ENCODE measurements around the gene RALGAPB. TPM values are rescaled to one million over a fixed set of nuclear protein-coding genes. Genes with fewer than 3 reads are reported as not detected.

The RALGAPB gene
- total and polyA plus RNA-seq, 2 of the 13 experiments (the other 11 are each of a cell fraction or from before 2014, with no cell fraction given): 17.6 to 30.6 TPM

DNA sequence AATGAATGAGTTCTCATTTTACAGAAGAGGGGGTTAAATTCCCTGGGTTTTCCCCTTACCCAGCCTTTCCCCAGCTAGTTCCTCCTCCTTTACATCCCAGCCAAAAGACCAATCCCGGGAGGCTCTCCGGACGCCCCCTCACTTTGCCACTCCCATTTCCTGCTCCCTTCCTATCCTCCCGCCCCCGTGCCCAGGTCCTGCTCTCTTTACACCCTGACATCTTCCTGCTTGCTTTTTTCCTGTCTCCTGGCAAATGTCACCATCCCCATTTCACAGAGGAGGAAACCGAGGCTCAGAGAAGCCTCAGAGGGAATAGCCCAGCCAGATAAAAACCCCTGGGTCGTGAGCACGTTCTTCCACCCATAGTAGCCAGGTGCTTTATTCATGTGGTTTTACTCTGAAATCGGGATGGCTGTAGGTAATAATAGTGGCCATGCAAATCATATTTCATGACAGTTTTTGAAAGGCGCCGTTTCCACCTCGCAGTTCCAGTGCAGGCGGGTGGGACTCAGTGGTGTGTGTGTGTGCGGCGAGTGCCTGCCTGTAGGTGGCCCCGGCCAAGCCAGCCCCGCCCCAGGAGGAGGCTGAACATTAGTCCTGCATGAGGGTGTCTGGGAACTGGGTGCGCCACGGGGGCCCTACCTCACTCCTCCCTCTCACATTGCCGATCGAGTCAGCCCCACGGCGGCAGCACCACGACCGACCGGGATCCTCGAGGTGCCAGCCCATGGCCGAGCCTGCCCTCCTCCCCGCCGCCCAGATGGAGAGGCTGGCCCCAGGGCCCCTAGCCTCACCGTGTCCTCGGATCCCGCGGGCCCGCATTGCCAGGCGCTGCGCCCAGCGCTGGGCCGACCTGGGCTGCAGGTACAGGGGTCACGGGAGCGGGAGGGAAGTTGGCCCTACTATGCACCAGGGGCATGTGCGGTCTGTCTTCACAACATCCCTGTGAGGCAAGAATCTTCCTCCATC, 128.9 kb downstream of the RALGAPB start, which contains the start of gene ARHGAP40 (continued):
- TF ChIP-seq, protein P1, sequence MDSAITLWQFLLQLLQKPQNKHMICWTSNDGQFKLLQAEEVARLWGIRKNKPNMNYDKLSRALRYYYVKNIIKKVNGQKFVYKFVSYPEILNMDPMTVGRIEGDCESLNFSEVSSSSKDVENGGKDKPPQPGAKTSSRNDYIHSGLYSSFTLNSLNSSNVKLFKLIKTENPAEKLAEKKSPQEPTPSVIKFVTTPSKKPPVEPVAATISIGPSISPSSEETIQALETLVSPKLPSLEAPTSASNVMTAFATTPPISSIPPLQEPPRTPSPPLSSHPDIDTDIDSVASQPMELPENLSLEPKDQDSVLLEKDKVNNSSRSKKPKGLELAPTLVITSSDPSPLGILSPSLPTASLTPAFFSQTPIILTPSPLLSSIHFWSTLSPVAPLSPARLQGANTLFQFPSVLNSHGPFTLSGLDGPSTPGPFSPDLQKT (CRISPR knock-in tag; IDR thresholded peaks at IDR 0.05; ENCODE audit: borderline replicate concordance): peak; percentile 71; the same call in 1 of the 2 replicates
- TF ChIP-seq RFX1 (IDR thresholded peaks at IDR 0.05): no peak
- TF ChIP-seq, protein P2, sequence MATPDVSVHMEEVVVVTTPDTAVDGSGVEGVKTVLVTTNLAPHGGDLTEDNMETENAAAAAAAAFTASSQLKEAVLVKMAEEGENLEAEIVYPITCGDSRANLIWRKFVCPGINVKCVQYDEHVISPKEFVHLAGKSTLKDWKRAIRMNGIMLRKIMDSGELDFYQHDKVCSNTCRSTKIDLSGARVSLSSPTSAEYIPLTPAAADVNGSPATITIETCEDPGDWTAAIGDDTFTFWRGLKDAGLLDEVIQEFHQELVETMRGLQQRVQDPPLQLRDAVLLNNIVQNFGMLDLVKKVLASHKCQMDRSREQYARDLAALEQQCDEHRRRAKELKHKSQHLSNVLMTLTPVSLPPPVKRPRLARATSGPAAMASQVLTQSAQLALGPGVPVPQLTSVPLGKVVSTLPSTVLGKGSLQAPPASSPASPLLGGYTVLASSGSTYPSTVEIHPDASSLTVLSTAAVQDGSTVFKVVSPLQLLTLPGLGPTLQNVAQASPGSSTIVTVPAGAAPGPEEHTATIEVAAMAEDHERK (CRISPR knock-in tag; IDR thresholded peaks at IDR 0.05; ENCODE audit: low read depth): no peak
- TF ChIP-seq HOXA3 (CRISPR knock-in tag; IDR thresholded peaks at IDR 0.05): no peak; the same call in 1 of the 2 replicates
- no peak for TF ChIP-seq BCL6 (CRISPR knock-in tag; IDR thresholded peaks at IDR 0.05)
- TF ChIP-seq ZNF446 (CRISPR knock-in tag; IDR thresholded peaks at IDR 0.05): no peak
- no peak for TF ChIP-seq POLR2AphosphoS2 (IDR thresholded peaks at IDR 0.05; ENCODE audit: low read depth, low read length)
- TF ChIP-seq, protein P3, sequence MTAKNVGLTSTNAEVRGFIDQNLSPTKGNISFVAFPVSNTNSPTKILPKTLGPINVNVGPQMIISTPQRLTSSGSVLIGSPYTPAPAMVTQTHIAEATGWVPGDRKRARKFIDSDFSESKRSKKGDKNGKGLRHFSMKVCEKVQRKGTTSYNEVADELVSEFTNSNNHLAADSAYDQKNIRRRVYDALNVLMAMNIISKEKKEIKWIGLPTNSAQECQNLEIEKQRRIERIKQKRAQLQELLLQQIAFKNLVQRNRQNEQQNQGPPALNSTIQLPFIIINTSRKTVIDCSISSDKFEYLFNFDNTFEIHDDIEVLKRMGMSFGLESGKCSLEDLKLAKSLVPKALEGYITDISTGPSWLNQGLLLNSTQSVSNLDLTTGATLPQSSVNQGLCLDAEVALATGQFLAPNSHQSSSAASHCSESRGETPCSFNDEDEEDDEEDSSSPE (CRISPR knock-in tag; IDR thresholded peaks at IDR 0.05): no peak
- TF ChIP-seq ATRX (CRISPR knock-in tag; IDR thresholded peaks at IDR 0.05; ENCODE audit: borderline replicate concordance): no peak
- TF ChIP-seq, protein P4, sequence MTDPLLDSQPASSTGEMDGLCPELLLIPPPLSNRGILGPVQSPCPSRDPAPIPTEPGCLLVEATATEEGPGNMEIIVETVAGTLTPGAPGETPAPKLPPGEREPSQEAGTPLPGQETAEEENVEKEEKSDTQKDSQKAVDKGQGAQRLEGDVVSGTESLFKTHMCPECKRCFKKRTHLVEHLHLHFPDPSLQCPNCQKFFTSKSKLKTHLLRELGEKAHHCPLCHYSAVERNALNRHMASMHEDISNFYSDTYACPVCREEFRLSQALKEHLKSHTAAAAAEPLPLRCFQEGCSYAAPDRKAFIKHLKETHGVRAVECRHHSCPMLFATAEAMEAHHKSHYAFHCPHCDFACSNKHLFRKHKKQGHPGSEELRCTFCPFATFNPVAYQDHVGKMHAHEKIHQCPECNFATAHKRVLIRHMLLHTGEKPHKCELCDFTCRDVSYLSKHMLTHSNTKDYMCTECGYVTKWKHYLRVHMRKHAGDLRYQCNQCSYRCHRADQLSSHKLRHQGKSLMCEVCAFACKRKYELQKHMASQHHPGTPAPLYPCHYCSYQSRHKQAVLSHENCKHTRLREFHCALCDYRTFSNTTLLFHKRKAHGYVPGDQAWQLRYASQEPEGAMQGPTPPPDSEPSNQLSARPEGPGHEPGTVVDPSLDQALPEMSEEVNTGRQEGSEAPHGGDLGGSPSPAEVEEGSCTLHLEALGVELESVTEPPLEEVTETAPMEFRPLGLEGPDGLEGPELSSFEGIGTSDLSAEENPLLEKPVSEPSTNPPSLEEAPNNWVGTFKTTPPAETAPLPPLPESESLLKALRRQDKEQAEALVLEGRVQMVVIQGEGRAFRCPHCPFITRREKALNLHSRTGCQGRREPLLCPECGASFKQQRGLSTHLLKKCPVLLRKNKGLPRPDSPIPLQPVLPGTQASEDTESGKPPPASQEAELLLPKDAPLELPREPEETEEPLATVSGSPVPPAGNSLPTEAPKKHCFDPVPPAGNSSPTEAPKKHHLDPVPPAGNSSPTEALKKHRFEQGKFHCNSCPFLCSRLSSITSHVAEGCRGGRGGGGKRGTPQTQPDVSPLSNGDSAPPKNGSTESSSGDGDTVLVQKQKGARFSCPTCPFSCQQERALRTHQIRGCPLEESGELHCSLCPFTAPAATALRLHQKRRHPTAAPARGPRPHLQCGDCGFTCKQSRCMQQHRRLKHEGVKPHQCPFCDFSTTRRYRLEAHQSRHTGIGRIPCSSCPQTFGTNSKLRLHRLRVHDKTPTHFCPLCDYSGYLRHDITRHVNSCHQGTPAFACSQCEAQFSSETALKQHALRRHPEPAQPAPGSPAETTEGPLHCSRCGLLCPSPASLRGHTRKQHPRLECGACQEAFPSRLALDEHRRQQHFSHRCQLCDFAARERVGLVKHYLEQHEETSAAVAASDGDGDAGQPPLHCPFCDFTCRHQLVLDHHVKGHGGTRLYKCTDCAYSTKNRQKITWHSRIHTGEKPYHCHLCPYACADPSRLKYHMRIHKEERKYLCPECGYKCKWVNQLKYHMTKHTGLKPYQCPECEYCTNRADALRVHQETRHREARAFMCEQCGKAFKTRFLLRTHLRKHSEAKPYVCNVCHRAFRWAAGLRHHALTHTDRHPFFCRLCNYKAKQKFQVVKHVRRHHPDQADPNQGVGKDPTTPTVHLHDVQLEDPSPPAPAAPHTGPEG (CRISPR knock-in tag; IDR thresholded peaks at IDR 0.05): no peak
- TF ChIP-seq, protein P5, sequence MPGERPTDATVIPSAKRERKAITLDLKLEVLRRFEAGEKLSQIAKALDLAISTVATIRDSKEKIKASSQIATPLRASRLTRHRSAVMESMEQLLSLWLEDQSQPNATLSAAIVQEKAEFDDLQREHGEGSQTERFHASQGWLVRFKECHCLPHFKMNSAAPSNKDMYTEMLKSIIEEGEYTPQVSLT (CRISPR knock-in tag; IDR thresholded peaks at IDR 0.05; ENCODE audit: borderline replicate concordance, low read depth): no peak
- TF ChIP-seq, protein P6, sequence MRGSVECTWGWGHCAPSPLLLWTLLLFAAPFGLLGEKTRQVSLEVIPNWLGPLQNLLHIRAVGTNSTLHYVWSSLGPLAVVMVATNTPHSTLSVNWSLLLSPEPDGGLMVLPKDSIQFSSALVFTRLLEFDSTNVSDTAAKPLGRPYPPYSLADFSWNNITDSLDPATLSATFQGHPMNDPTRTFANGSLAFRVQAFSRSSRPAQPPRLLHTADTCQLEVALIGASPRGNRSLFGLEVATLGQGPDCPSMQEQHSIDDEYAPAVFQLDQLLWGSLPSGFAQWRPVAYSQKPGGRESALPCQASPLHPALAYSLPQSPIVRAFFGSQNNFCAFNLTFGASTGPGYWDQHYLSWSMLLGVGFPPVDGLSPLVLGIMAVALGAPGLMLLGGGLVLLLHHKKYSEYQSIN (CRISPR knock-in tag; IDR thresholded peaks at IDR 0.05; ENCODE audit: borderline replicate concordance): no peak
